ENCODE results near the gene CLTRN.

DNA sequence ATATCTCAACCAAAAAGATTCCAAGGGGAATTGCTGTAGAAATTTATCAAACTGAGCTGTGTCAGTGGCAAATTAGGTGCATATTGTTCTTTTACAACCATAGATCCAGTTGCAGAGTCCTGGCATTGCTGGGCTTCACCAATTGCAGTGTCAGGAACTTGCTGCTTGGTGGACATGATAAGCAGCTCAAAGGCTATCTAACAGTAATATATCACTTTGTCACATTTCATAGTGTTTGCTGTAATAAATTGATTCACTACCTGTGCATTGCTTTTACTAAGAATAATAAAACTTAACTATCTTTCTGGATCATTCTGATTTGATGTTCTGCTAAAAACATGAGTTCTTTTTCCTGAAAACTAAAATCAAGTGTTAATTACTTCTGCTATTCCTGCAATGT is 33.0 kb downstream of the CLTRN start:
- TF ChIP-seq EZH2phosphoT487 (IDR thresholded peaks at IDR 0.05; ENCODE audit: low read depth) = no peak
- TF ChIP-seq, protein P1, sequence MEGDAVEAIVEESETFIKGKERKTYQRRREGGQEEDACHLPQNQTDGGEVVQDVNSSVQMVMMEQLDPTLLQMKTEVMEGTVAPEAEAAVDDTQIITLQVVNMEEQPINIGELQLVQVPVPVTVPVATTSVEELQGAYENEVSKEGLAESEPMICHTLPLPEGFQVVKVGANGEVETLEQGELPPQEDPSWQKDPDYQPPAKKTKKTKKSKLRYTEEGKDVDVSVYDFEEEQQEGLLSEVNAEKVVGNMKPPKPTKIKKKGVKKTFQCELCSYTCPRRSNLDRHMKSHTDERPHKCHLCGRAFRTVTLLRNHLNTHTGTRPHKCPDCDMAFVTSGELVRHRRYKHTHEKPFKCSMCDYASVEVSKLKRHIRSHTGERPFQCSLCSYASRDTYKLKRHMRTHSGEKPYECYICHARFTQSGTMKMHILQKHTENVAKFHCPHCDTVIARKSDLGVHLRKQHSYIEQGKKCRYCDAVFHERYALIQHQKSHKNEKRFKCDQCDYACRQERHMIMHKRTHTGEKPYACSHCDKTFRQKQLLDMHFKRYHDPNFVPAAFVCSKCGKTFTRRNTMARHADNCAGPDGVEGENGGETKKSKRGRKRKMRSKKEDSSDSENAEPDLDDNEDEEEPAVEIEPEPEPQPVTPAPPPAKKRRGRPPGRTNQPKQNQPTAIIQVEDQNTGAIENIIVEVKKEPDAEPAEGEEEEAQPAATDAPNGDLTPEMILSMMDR (IDR thresholded peaks at IDR 0.05; ENCODE audit: low read depth, low read length) = no peak
